Measurements from ENCODE around the gene PLEKHG4B. TPM values are rescaled to one million over a fixed set of nuclear protein-coding genes. Genes with fewer than 3 reads are reported as not detected.

Gene PLEKHG4B
- total RNA-seq, 1 experiment from 2014 or later, result 44.3 TPM

DNA sequence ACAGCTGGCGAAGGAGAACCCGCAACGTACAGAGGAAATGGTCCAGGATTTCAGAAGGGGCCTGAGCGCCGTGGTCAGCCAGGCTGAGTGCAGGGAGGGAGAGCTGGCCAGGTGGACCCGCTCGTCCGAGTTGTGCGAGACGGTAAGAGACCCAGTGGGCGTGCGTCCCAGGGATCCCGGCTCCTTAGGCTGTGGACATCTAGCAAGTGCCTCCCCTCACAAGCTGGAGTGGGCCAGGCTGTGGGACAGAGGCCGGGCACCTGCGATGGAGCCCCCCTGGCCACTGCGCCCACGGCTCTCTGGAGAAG is 69.8 kb downstream of the PLEKHG4B start:
- no peak for DNase-seq
- no CpG with 5 or more reads among the region's 17 CpGs for WGBS (ENCODE audit: extremely low coverage, insufficient read length, low lambda C conversion rate)
- Histone ChIP-seq H4K91ac (ENCODE audit: insufficient read length, low read depth, low read length) (no peak overlapping the region), H4K5ac (ENCODE audit: insufficient read length, low read depth, low read length) (no peak overlapping the region), H2BK5ac (ENCODE audit: insufficient read length, low read length) (no peak overlapping the region), H2AFZ (ENCODE audit: low read length) (no peak overlapping the region), H3K4me1 (ENCODE audit: insufficient read depth, low read length) (no peaks in the 10 kb centered on the region), H3K18ac (ENCODE audit: insufficient read length, low read depth, low read length) (no peak overlapping the region), H2BK15ac (ENCODE audit: low read depth, low read length) (no peak overlapping the region), H3K23ac (ENCODE audit: insufficient read length, low read depth, low read length) (no peak overlapping the region), H3K23me2 (ENCODE audit: insufficient read length, low read depth, low read length, poor library complexity, severe bottlenecking) (no peaks in the 10 kb centered on the region), H2BK20ac (ENCODE audit: low read depth, low read length, poor library complexity, severe bottlenecking) (no peak overlapping the region), H3K27me3 (ENCODE audit: insufficient read depth, low read length) (no peaks in the 10 kb centered on the region), H4K8ac (replicated peaks; ENCODE audit: insufficient read length, low read depth, low read length) (no peak overlapping the region), H2BK120ac (ENCODE audit: low read depth, low read length, poor library complexity, severe bottlenecking) (no peak overlapping the region), H3K79me2 (ENCODE audit: insufficient read depth, low read length) (no peaks in the 10 kb centered on the region), H3K27ac (ENCODE audit: insufficient read length, low read depth, low read length) (no peak overlapping the region), H3K56ac (ENCODE audit: insufficient read length, low read depth, low read length) (no peak overlapping the region), H3T11ph (ENCODE audit: low read length) (no peak overlapping the region), H3K79me1 (ENCODE audit: insufficient read depth, low read depth, low read length, poor library complexity, severe bottlenecking) (no peaks in the 10 kb centered on the region), H3K4ac (ENCODE audit: low read depth, low read length) (no peak overlapping the region), H3K14ac (ENCODE audit: insufficient read depth, low read length) (no peak overlapping the region), H3K9me3 (ENCODE audit: control insufficient read depth, low read depth, low read length) (no peaks in the 10 kb centered on the region), H3K4me2 (ENCODE audit: insufficient read depth, insufficient read length, low read length) (no peak overlapping the region), H2AK5ac (ENCODE audit: insufficient read length, low read length) (no peak overlapping the region), H3K9ac (ENCODE audit: extremely low read depth, insufficient read length, low read length) (no peak overlapping the region), H2BK12ac (ENCODE audit: insufficient read length, low read depth, low read length) (no peak overlapping the region), H4K20me1 (ENCODE audit: control insufficient read depth, insufficient read depth, insufficient read length) (no peaks in the 10 kb centered on the region)
- Mint-ChIP-seq H3K27ac (peak overlapping the region in 1 of 3 experiments; percentile 67; a peak in 2 of 7 replicates), H3K9me3 (peaks cover 15 to 17% of the 10 kb centered on the region in 2 experiments), H3K36me3 (ENCODE audit: insufficient read depth in 1 of 3, low read depth in 3 of 3) (peaks cover 22 to 75% (median 65%) of the 10 kb centered on the region in 3 experiments), H3K27me3 (ENCODE audit: low read depth) (no peaks in the 10 kb centered on the region), H3K4me1 (peaks cover 7 to 17% of the 10 kb centered on the region in 2 experiments; a peak in 3 of 4 replicates), H3K4me3 (no peak overlapping the region)
- TF ChIP-seq, protein P1, sequence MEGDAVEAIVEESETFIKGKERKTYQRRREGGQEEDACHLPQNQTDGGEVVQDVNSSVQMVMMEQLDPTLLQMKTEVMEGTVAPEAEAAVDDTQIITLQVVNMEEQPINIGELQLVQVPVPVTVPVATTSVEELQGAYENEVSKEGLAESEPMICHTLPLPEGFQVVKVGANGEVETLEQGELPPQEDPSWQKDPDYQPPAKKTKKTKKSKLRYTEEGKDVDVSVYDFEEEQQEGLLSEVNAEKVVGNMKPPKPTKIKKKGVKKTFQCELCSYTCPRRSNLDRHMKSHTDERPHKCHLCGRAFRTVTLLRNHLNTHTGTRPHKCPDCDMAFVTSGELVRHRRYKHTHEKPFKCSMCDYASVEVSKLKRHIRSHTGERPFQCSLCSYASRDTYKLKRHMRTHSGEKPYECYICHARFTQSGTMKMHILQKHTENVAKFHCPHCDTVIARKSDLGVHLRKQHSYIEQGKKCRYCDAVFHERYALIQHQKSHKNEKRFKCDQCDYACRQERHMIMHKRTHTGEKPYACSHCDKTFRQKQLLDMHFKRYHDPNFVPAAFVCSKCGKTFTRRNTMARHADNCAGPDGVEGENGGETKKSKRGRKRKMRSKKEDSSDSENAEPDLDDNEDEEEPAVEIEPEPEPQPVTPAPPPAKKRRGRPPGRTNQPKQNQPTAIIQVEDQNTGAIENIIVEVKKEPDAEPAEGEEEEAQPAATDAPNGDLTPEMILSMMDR (conservative IDR thresholded peaks at IDR 0.05), result no peak

All from H9 (cell line).